ENCODE measurements around the gene BACE2. TPM values are rescaled to one million over a fixed set of nuclear protein-coding genes. Genes with fewer than 3 reads are reported as not detected.

The BACE2 gene
- total and polyA plus RNA-seq, 5 experiments from 2014 or later = 0.27 to 2.9 (median 1.7) TPM; not detected in 1

Small RNAs within 50 kb of the gene (microRNA-seq; reads per million reads assigned to microRNA genes)
- not detected for gene MIR3197 (ENCODE audit: borderline microRNAs expressed)

Other genes starting within 250 kb of the BACE2 start
- not detected for gene FAM3B, start 148.6 kb downstream of the BACE2 start, total RNA-seq
- not detected for gene FAM3B, start 148.6 kb downstream of the BACE2 start, polyA plus RNA-seq
- 100 to 1,000 TPM; 114 to 125 TPM for gene MX2, start 193.9 kb downstream of the BACE2 start, total RNA-seq
- gene MX2, start 193.9 kb downstream of the BACE2 start, polyA plus RNA-seq = 10 to 100 TPM; 27.8 to 49.6 (median 42.4) TPM

Measured in naive thymus-derived CD8-positive, alpha-beta T cell (primary cell).